Activated CD4-positive, alpha-beta T cell treated with anti-CD3 and anti-CD28 coated beads, Interleukin-2, amount 50 U/mL, for 48 hours (primary cell): ENCODE measurements around the gene NCKAP5.
"Not testable (repeated sequence)": the region's sequence is repeated elsewhere in the genome, so short reads cannot be mapped to it uniquely, and the experiment has no call there.

Experiments used
- DNase-seq, 2 experiments: peaks; one replicate each; pipeline ENCODE4 v3.0.0-alpha.2; 2020

NCKAP5 gene

DNA sequence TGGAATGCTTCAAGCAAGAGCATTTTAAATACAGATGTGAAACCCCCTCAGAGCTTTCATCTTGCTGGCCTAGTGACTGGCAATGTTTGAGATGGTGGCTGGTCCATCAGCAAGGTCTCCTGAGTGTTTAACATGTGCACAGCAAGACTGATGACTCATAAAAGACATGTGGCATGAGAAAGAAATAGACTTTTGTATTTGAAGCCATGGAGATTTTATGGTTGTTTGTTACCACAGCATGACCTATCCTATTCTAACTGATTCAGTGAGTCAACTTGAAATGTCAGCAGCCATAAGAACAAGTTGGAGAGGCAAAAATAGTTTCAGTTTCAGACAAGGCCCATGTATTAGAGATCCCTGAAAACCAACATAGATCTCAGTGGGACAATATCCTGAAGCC, 743.5 kb downstream of the NCKAP5 start:
- DNase-seq, result no peak

DNA sequence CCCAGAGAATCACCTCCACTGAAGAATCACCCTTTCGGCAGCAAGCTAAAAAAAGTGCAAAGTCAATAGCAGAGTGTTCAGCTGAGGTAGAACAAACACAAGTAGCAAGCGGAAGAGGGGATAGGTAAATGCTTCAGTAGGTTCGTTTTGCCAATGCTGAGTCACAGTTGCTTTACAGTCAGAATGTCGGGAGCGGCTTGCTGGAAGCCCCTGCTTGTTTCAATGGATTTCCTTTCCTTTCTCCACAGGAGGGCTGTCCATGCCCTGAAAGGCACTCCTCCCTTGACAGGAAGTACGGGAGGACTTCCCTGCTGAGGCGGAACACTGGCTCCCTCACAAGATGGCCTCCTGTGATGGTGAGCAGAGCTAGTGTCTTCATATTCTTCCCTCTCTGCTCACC, 752.0 kb downstream of the NCKAP5 start:
- no peak for DNase-seq

DNA sequence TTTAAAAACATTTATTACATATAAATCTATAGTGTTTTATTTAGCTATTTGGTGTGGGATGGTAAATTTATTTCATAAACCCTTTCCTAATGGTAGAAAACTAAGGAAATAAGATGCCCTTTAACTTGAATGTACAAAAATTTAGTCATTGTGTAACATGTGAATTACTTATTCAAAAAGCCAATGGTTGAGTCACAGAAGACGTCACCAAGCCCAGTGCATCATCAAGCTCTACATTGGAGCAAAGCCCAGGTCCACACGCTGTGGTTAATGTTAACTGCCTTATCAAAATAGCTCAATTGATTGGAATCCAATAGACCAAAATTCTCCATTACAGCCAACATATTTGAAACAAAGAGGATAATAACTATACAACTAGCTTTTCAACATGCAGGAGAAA, 752.7 kb downstream of the NCKAP5 start:
- no peak for DNase-seq

DNA sequence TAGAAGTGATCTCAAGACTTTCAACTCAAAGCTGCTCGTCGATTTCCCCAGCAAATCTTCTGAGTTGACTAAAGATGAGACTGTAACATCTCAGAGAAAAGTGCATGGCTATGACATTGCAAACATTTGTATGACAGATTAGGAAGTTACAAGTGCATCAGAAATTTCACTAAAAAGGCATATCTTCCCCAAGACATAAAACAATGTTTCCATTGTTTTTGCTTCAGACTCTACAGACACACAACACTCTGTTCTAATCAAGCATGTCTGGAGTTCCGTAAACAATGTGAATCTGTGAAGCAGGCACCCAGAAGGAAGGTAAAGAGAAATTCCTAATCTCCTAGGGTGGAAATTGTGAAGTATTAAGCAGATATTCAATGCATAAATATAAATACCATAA, 753.6 kb downstream of the NCKAP5 start:
- DNase-seq, result no peak

DNA sequence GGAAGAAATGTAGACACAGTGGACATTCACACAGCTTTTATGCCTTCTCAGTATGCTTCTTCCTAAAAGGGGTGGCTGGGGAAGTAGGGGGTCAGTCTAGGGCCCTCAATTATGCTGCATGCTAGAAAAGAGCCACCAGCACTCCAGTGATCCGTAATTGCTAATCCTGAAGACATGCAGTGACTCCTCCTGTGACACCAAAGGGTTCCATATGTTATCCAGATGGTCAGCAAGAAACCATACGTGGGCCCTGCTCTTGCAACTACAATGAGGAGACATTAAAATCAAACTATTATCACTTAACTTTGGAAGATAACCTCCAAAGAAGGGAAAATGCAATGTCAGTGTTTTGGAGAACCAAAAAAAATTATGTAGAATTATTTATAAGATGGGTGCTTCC, 754.8 kb downstream of the NCKAP5 start:
- DNase-seq, result no peak

DNA sequence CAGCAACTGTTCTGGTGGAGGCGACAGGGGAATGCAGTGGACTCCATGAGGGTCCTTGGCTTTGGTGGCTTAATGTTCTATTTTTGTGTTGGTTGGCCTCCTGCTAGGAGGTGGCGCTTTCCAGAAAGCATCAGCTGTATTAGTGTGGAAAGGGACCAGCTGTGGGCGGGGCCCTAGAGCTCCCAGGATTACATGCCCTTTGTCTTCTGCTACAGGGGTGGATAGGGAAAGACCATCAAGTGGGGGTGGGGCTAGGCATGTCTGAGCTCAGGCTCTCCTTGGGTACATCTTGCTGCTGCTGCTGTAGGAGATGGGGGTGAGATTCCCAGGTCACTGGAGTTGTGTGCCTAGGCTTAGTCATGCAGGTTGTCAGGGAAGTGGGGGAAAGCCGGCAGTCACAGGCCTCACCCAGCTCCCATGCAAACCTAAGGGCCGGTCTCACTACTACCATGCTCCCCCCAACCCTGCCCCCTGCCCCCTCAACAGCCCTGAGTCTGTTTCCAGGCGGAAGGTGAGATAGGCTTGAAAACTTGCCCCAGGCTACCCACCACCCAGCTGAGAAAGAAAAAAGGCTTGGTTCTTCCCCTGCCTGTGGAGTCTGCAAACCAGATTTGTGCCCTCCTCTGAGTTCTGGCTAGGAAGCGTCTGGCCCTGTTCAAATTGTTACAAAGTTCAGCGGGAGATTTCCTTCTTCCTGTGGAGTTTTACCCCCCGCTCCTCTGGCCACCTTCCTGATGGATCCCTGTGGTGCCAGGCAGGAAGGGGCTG, 756.9 kb downstream of the NCKAP5 start:
- DNase-seq, result no peak

DNA sequence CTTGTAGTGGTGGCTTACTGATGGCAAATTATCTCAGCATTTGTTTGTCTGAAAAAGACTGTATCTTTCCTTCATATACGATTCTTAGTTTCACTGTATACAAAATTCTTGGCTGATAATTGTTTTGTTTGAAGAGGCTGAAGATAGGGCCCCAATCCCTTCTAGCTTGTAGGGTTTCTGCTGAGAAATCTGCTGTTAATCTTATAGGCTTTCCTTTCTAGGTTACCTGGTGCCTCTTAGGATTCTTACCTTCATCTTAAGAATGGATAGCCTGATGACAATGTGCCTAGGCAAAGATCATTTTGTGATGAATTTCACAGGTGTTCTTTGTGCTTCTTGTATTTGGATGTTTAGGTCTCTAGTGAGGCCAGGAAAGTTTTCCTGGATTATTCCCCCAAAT, 758.3 kb downstream of the NCKAP5 start:
- DNase-seq, result not testable (repeated sequence)

DNA sequence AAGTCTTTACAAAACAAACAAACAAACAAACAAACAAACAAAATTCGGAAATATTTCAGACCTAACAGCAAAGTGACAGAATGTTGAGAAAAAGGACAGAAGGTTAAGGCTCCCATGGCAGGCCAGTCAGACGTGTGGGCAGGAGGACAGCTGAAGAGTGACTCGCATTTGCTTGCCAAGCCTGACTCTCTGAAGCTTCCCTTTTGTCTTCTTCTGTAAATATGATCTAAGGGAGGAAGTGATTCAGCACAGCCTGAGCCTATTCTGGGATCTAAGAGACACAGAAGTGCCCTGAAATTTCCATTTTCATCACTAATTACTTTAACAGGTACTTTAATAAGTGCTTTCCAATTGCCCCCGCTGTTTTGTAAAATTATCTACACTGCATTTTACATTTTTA, 764.2 kb downstream of the NCKAP5 start:
- DNase-seq, result no peak

DNA sequence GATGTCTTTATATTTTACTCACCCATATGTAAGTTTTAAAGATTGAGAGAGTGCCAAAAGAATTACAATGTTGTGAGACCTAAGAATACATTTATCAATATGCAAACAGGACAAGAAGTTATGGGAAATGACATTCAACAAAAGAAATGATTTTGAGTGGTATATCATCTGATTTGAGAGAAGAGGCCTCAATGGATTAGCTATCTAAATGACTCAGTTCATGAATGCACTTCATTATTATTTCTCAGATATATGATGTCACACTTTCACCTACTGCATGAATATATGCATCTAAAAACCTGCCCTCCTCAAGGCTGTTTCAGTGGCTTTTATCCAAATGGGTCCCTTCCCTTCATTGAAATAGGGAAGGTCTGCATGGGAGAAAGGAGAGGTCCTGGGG, 769.9 kb downstream of the NCKAP5 start:
- no peak for DNase-seq

DNA sequence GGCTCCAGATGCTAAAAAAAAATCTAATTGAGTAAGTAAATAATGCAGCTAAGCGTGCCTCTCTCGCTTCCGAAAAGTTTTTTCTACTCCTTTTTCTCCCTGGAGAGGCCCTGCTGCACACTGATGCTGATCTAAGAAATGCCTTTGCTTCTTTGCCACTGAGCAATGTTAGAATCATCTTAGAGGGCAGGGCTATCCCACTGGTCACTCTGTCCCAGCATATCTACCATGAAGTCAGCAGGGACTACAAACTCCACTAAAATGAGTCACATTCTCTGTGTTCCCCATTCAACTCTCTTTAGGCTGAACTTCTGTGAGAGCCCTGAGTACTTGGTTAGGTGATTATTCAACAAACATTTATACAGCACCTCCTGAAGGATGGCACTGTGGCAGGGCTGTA, 770.7 kb downstream of the NCKAP5 start:
- no peak for DNase-seq

DNA sequence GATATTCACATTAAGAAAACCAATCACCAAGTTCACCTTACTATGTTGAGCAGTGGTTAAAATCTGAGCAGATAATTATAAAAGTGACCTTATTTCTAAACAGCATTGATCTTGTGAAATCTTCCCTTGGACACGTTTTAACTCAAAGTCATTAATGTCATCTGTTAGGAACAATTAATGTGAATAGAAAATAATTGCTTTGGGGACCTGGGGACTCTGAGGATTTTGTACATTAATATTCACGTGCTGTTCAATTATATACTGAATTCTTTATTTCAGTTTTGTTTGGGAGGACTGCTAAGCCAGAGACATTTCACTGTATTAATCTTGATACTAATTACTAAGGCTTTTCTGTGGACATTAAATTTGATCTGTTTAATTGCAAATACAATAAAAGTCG, 771.2 kb downstream of the NCKAP5 start:
- DNase-seq, result no peak

DNA sequence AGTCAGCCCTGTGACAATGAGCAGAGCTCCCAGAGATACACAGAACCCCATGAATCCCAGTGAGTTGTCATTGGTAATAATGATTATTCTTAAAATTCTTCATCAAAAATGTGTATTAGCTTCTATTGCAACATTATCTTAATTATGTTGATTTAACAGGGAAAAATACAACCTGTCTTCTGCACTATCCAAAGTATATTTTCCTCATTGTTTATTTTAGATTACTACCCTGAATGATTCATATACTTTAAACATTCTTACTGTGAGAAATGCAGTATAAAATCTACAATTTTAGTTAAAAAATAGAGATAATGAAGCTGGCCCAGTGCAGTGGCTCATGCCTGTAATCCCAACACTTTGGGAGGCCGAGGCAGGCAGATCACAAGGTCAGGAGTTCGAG, 773.0 kb downstream of the NCKAP5 start:
- no peak for DNase-seq

DNA sequence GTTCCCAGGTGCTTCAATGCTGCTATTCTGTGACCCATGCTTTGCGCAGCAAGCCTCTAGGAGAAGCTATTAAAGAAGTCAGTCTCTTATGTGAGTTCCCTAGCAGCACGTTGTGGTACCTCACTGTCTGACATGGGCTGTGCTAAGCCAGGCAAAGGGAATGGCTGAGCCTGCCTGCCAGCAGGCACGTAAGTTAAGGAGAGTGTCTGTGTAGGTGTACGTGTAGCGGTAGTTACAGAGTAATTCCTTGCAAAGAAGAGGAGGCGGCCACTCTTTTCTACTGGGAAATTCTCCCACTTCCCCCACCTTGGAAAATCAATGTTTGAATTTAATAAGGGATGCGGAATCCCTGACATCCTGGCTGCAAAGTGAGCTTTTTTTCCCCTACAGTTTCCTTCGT, 774.7 kb downstream of the NCKAP5 start:
- no peak for DNase-seq

DNA sequence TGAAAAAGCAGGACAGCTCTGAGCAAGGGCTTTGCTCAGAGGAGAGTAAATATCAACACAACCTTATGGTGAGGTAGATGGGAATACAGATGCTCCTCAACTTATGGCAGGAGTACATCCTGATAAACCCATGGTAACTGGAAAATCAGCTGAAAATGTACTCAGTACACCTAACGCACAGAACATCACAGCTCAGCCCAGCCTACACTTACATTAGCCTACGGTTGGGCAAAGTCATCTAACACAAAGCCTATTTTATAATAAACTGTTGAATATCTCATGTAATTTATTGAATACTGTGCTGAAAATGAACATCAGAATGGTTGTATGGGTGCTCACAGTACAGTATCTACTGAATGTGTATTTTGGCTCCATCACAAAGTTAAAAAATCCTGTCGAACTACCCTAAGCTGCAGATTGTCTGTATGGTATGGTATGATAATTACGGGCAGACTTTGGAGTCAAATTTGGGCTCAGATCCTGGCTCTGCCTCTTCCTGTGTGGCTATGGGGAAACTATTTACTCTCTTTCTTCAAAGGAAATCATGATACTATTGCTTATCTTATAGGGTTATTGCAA, 778.0 kb downstream of the NCKAP5 start:
- no peak for DNase-seq

DNA sequence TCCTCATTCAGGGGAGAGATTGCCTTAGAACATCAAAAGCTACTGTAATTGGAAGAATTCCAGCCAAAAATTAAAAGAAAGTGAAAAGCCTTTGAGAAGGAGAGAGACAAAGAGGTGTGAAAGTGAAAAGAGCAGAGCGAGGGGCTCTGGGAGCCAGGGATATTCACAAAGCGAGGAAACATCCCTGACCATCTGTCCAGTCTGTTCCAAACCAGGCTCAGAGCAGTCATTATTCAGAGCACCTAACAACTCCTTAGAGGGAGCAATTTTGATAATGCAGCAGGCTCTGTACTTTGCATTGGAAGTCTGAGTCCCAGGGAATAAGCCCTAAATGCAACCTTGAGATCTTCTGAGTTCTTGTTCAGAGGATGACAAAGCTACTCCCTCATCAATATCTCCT, 779.2 kb downstream of the NCKAP5 start:
- no peak for DNase-seq

DNA sequence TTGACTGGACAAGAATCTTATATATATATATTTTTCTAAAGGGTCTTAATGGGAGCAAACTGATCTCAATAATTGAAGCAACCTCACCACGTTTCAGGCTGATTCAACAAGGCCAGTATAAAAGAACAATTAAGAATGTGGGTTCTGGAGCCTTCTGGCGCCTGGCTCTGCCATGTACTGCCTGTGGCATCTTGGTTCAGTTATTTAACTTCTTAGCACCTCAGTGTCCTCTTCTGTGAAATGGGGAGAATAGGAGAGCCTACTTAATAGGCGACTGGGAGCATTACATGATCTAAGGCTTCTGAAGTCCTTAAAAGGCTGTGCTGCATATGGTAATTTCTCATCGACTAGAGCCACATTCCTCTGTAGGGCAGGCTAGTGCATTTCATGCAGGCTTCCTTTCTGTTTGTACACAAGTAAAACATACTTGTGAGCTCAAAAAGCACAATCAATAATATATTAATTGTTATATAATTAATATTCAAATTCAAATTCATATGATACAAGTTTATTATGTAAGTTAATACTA, 779.9 kb downstream of the NCKAP5 start:
- no peak for DNase-seq

DNA sequence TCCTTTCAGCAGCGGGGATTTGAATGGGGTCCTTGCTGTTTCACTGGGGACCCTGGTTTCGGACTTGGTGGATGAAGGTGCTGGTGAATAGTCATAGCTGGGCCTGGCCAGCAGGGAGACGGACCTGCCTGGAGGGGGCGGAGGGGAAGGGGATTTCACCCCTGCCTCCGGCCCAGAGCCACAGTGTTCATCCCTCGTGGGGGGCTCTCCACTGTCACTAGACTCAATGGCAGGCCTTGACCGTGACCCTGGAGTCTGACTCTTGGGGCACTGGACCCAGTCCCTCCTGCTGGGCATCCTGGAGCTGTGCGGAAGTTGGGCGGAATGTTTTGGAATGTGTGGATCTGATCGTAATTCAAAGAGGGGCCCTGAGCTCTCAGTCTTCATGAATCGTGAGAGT, 784.4 kb downstream of the NCKAP5 start:
- no peak for DNase-seq

DNA sequence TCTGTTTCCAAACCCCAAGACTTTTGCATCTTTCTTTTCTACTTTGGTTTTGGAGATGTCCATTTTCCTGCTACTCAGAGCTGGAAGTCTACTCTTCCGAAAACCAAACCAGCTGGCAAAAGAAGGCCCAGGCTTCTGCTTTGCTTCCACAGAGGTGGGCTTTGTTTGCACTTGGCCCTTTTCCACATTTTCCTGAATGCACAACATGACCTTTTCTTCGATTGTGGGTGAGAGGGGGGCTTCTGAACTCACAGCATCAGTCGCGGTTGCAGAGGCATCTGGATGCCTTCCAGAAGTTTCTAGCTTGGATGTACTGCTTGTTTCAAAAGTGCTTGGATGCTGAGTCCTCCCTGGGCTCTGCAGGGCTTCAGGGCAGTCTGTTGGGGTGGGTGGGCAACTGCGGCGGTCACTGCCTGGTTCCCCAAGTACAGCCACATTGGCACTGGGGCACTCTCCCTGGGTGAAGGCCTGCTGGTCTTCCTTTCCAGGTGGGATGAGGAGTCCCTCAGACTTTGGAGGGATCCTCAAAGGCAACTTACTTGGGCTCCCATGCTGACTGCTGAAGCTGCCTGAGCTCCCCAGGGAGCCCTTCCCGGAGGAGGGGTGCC, 786.0 kb downstream of the NCKAP5 start:
- no peak for DNase-seq

DNA sequence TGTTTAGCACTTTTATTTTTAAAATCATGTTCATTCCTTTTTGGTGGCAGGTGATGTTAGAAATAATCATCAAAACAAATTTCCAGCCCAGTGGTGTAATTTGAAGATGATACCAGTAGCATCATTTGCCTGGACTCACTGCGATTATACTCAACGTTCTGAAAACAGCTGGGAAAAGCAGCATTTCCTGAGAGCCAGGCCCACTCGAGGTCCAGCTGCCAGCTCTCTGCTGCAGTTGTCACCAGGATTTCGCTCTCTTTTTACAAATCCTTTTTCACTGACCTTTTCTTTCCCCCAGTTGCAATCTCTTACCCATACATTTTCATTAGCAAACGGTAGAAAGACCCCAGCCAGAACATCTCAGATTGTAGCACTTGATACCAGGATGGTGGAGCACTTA, 787.6 kb downstream of the NCKAP5 start:
- DNase-seq, result no peak

DNA sequence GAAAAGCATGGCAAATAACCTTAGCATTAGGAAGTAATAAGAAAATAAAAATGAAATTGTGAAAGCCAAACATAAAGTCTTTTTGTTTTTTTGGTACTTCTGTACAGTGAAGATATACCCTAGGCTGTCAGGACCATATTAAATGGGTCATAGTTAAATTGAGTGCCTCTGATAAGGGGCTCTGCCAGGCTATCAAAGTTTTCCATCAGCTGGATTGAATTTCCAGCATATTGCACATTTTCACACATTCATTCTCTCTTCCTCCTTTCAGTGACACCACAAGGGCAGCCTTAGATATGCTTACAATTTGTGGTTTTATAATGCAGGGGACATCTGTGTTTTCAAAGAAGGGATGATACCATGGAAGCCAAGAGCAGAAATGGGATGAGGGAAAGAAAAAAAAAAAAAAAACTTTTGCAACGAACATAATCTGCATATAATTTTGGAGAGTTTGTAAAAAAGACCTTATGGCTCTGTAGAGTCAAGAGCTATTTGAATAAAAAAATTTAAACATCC, 789.0 kb downstream of the NCKAP5 start:
- DNase-seq, result no peak

DNA sequence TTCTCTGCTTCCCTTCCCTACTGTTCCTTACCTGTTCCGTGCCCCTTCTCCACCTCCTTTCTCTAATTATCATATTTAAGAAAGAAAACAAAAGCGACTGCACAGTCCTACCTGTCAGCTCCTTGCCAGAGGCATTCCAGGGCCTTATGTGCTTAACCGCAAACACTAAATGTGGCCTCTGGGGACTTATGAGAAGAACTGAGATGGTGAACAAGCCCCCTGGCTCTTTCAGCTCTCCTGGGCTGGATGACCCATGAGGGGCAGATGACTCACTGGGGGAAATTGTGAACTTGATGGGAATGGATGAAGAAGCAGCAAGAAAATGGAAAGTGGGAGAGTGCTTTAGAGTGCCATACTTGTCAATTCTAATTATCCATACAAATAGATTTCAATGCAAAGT, 792.0 kb downstream of the NCKAP5 start:
- no peak for DNase-seq

DNA sequence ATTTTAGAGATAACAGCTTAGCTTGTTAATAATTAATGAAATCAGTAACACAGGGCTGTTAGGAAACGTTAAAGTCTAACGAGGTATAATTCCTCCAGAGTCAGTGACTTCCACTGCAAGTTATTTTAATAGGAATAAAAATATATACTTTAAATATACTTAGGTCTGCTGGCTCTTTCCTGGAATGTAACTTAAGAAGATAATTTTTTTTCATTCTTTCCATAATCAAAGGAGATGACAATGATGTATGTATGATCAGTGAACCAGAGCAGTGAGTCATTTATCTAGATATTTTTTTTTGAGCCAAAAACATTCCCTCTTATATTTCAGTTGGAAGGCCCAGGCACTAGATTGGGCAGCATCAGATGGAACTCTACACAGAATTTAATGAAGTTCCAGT, 794.1 kb downstream of the NCKAP5 start:
- no peak for DNase-seq

DNA sequence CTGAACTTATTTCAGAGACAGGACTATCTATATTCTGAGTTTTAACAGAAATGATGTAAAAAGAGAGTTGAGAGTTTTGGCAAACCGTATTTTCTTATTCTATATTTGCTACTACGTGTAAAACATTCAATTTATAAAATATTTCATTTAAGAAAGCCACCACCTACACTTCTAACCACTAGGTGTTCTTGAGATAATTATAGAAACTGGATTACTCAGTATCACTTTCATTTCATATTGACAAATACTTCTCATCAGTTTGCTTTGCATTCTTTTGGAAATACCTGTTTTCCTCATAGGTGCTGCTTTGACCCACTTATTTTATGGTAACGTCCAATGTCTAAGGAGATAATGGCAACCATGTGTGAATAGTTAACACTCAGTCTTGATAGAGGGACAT, 794.9 kb downstream of the NCKAP5 start:
- DNase-seq, result no peak

DNA sequence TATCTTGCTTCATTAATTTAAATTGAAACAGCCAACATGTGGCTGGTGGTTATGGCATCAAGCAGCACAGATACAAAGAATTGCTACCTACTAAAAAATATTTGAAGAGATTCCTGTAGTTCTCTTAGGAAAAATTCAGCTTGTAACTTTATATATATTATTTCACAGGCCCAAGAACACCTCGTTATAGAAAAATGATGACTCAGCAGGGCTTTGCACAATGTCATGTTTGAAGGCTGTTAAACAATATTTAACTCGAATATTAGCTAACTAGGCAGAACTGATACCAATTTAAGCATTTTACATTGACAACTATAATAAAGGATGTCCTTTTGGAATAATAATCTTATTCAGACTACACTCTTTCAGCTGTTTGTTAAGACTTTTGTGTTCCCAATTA, 795.9 kb downstream of the NCKAP5 start:
- DNase-seq, result no peak
